GM19372 (cell line): ENCODE data around the gene ICAM3.
A peak's percentile ranks its signal among the peaks of the same experiment; 100 is the strongest.
"Not testable (repeated sequence)": the region's sequence is repeated elsewhere in the genome, so short reads cannot be mapped to it uniquely, and the experiment has no call there.

Source experiments
- ATAC-seq: cut with Tn5 transposase; IDR thresholded peaks from one replicate; pipeline ENCODE4 v1.9.1; 2021; ENCODE audit warnings: mild to moderate bottlenecking, low read depth, moderate library complexity; ENCODE audit not compliant: unreplicated experiment

ICAM3 gene

GRCh38 chr19:10339380-10339960 lies at the start of gene ICAM3:
ICAM3 (minus strand) TSS chr19:10339624; CDS start chr19:10339614, 10 bp downstream.
- no peak for ATAC-seq

GRCh38 chr19:10388957-10389356 lies 49.5 kb upstream of the ICAM3 start:
- no peak for ATAC-seq

GRCh38 chr19:10384580-10384979 lies 45.2 kb upstream of the ICAM3 start:
- ATAC-seq, result no peak

- not testable (repeated sequence) for ATAC-seq
Observed at GRCh38 chr19:10383223-10383499, 43.7 kb upstream of the ICAM3 start.

- ATAC-seq, result peak; percentile 93
Observed at GRCh38 chr19:10380313-10381102, 41.1 kb upstream of the ICAM3 start, which contains the start of gene TYK2. TYK2 (minus strand) TSS chr19:10380572; CDS start chr19:10378406, 2,166 bp downstream.

GRCh38 chr19:10379880-10380312 lies 40.5 kb upstream of the ICAM3 start:
- ATAC-seq, result no peak

- ATAC-seq, result no peak
Observed at GRCh38 chr19:10378124-10378523, 38.7 kb upstream of the ICAM3 start.

GRCh38 chr19:10377140-10377640 lies 37.8 kb upstream of the ICAM3 start:
- not testable (repeated sequence) for ATAC-seq

- ATAC-seq, result no peak
Observed at GRCh38 chr19:10374931-10375330, 35.5 kb upstream of the ICAM3 start.

- no peak for ATAC-seq
Observed at GRCh38 chr19:10372690-10373089, 33.3 kb upstream of the ICAM3 start.

GRCh38 chr19:10368101-10368803 lies 28.8 kb upstream of the ICAM3 start:
- no peak for ATAC-seq

- not testable (repeated sequence) for ATAC-seq
Observed at GRCh38 chr19:10366950-10367512, 27.6 kb upstream of the ICAM3 start.

- ATAC-seq, result no peak
Observed at GRCh38 chr19:10365518-10365917, 26.1 kb upstream of the ICAM3 start.

- ATAC-seq, result no peak
Observed at GRCh38 chr19:10364644-10365043, 25.2 kb upstream of the ICAM3 start.

- ATAC-seq, result no peak
Observed at GRCh38 chr19:10363789-10364281, 24.4 kb upstream of the ICAM3 start.

GRCh38 chr19:10362259-10362658 lies 22.8 kb upstream of the ICAM3 start:
- no peak for ATAC-seq

GRCh38 chr19:10361569-10362011 lies 22.2 kb upstream of the ICAM3 start:
- no peak for ATAC-seq

- ATAC-seq, result no peak
Observed at GRCh38 chr19:10356431-10356830, 17.0 kb upstream of the ICAM3 start.

- no peak for ATAC-seq
Observed at GRCh38 chr19:10353793-10354391, 14.5 kb upstream of the ICAM3 start.
